ENCODE measurements around the gene INTS4.
"Not testable (repeated sequence)": the region's sequence is repeated elsewhere in the genome, so short reads cannot be mapped to it uniquely, and the experiment has no call there.

DNA sequence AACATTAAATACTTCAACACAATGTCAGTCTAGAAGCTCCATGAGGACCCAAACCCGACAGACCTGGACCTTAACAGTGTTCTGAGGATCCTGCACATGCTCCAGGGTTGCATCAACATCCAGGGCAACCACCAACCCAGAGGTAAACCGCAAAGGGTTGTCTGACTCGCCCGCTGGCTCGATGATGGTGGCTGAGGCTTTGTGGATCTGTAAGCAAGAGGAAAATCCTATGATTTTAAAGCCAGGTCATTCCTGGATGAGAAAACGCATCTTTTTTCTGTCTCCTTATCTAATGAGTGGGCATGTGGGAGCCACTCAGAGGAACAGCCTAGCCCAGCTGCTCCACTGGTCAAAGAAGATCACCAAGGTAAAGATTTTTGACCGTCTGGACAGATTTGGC lies 103.2 kb downstream of the INTS4 start:
- TF ChIP-seq ZNF70 (CRISPR knock-in tag; IDR thresholded peaks at IDR 0.05); ESRRG (CRISPR knock-in tag; IDR thresholded peaks at IDR 0.05); TCF4 (CRISPR knock-in tag; IDR thresholded peaks at IDR 0.05; ENCODE audit: borderline replicate concordance): not testable (repeated sequence)
- TF ChIP-seq, protein P1, sequence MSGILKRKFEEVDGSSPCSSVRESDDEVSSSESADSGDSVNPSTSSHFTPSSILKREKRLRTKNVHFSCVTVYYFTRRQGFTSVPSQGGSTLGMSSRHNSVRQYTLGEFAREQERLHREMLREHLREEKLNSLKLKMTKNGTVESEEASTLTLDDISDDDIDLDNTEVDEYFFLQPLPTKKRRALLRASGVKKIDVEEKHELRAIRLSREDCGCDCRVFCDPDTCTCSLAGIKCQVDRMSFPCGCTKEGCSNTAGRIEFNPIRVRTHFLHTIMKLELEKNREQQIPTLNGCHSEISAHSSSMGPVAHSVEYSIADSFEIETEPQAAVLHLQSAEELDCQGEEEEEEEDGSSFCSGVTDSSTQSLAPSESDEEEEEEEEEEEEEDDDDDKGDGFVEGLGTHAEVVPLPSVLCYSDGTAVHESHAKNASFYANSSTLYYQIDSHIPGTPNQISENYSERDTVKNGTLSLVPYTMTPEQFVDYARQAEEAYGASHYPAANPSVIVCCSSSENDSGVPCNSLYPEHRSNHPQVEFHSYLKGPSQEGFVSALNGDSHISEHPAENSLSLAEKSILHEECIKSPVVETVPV (CRISPR knock-in tag; IDR thresholded peaks at IDR 0.05) = not testable (repeated sequence)
- TF ChIP-seq, protein P2, sequence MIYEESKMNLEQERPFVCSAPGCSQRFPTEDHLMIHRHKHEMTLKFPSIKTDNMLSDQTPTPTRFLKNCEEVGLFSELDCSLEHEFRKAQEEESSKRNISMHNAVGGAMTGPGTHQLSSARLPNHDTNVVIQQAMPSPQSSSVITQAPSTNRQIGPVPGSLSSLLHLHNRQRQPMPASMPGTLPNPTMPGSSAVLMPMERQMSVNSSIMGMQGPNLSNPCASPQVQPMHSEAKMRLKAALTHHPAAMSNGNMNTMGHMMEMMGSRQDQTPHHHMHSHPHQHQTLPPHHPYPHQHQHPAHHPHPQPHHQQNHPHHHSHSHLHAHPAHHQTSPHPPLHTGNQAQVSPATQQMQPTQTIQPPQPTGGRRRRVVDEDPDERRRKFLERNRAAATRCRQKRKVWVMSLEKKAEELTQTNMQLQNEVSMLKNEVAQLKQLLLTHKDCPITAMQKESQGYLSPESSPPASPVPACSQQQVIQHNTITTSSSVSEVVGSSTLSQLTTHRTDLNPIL (CRISPR knock-in tag; IDR thresholded peaks at IDR 0.05; ENCODE audit: low read depth) = not testable (repeated sequence)
